ENCODE data around the gene TMEM129.

Gene TMEM129

DNA sequence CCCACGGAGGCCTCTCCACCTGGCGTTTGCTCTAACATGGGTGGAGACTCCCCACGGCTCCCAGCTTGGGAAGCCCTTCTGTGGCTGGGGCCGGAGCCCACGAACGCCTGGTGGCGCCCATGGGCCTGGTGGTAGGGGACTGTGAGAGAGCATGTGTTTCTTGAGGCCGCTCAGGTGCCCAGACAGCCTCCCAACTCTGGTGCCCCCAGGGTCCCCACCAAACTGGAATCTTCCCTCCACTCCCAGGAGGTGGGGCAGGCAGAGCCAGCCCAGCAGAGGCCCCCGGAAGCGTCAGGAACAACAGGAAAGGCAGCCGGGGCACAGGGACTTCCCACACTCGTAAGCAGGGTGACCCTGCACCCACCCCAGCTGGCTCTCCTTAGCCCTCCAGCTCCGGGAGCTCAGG, 38.7 kb upstream of the TMEM129 start:
- H3K27me3 ChIP-seq (replicated peaks; ENCODE audit: control insufficient read depth, insufficient read depth, low read length), result no peaks in the 10 kb centered on the region; the same call in 1 of the 2 replicates
- no peak for DNase-seq (ENCODE audit: extremely low read depth, insufficient read length)
- no peaks in the 10 kb centered on the region for H3K36me3 ChIP-seq (ENCODE audit: control insufficient read depth, insufficient read depth, low read length)
- TF ChIP-seq, protein P1, sequence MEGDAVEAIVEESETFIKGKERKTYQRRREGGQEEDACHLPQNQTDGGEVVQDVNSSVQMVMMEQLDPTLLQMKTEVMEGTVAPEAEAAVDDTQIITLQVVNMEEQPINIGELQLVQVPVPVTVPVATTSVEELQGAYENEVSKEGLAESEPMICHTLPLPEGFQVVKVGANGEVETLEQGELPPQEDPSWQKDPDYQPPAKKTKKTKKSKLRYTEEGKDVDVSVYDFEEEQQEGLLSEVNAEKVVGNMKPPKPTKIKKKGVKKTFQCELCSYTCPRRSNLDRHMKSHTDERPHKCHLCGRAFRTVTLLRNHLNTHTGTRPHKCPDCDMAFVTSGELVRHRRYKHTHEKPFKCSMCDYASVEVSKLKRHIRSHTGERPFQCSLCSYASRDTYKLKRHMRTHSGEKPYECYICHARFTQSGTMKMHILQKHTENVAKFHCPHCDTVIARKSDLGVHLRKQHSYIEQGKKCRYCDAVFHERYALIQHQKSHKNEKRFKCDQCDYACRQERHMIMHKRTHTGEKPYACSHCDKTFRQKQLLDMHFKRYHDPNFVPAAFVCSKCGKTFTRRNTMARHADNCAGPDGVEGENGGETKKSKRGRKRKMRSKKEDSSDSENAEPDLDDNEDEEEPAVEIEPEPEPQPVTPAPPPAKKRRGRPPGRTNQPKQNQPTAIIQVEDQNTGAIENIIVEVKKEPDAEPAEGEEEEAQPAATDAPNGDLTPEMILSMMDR (IDR thresholded peaks at IDR 0.05; ENCODE audit: insufficient read depth, low read length, poor library complexity, severe bottlenecking), result peak; percentile 23
- H3K4me3 ChIP-seq (replicated peaks; ENCODE audit: low read depth, low read length), result no peak overlapping the region

GRCh38 chr4:1759170-1759817, 38.2 kb upstream of the TMEM129 start:
- Histone ChIP-seq H3K27me3 (replicated peaks; ENCODE audit: control insufficient read depth, insufficient read depth, low read length) (no peaks in the 10 kb centered on the region; the same call in 1 of the 2 replicates), H3K4me3 (replicated peaks; ENCODE audit: low read depth, low read length) (no peak overlapping the region), H3K36me3 (ENCODE audit: control insufficient read depth, insufficient read depth, low read length) (no peaks in the 10 kb centered on the region)
- TF ChIP-seq, protein P1 (IDR thresholded peaks at IDR 0.05; ENCODE audit: insufficient read depth, low read length, poor library complexity, severe bottlenecking), result no peak
- DNase-seq (ENCODE audit: extremely low read depth, insufficient read length), result no peak

GRCh38 chr4:1758306-1759121, 37.4 kb upstream of the TMEM129 start:
- Histone ChIP-seq H3K4me3 (replicated peaks; ENCODE audit: low read depth, low read length) (no peak overlapping the region), H3K27me3 (replicated peaks; ENCODE audit: control insufficient read depth, insufficient read depth, low read length) (no peaks in the 10 kb centered on the region; the same call in 1 of the 2 replicates), H3K36me3 (ENCODE audit: control insufficient read depth, insufficient read depth, low read length) (no peaks in the 10 kb centered on the region)
- TF ChIP-seq, protein P1 (IDR thresholded peaks at IDR 0.05; ENCODE audit: insufficient read depth, low read length, poor library complexity, severe bottlenecking), result no peak
- DNase-seq (ENCODE audit: extremely low read depth, insufficient read length), result no peak

DNA sequence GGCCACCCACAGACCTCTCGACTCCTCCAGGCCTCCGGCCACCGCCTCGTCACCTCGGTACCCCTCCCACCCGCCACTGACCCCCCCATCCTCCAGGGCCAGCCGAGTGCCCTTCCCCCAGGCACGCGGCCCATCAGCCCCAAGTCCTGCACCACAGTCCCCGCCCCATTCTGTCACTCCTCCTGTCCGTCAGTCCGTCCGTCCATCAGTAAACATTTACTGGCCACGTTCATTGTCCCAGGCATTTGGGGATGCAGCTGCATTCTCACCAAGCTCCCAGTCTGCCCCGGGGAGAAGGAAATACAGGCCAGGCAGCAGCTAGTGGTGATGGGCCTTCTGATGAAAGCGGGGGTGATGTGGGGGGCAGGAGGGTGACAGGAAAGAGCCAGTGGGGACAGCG, 36.7 kb upstream of the TMEM129 start:
- DNase-seq (ENCODE audit: extremely low read depth, insufficient read length), result no peak
- Histone ChIP-seq H3K27me3 (replicated peaks; ENCODE audit: control insufficient read depth, insufficient read depth, low read length) (no peaks in the 10 kb centered on the region; the same call in 1 of the 2 replicates), H3K4me3 (replicated peaks; ENCODE audit: low read depth, low read length) (no peak overlapping the region), H3K36me3 (ENCODE audit: control insufficient read depth, insufficient read depth, low read length) (no peaks in the 10 kb centered on the region)
- TF ChIP-seq, protein P1 (IDR thresholded peaks at IDR 0.05; ENCODE audit: insufficient read depth, low read length, poor library complexity, severe bottlenecking), result no peak

DNA sequence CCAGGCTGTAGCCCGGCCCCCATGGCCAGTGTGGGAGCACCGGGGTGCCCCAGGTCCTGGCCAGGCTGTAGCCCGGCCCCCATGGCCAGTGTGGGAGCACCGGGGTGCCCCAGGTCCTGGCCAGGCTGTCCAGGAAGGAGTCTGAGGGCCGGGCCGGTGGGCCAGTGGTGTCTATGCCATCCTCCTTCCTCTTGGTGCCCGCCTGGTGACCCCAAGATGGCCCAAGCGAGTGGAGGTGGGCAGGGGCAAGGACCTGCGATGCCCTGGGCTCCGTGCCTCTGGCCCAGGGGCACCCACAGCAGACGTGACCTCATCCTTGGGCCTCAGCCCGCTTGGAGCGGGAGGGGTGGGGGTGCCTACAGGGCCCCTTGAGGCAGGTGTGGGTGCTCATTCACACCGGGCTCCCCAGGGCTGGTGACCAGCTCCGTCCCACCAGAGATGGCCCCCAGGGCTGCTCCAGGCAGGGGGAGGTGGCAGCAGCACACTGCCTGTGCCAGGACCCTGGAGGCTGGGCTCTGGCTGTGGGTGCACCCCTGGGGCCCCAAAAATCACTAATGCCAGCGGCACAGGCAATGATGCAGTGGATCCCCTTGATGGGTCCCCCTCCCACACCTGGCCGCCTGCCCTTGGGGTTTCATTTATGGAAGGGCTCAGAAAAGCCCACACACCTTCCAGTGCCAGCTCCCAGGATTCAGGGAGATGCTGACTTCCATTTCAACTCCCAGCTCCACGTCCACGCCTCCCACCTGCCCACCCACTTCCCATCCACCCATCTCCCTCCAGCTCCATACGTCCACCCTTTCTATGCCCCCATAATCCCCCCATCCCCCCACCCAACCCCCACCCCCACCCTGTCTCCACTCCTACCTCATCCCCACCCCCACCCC, 36.0 kb upstream of the TMEM129 start:
- Histone ChIP-seq H3K4me3 (replicated peaks; ENCODE audit: low read depth, low read length) (no peak overlapping the region), H3K36me3 (ENCODE audit: control insufficient read depth, insufficient read depth, low read length) (no peaks in the 10 kb centered on the region), H3K27me3 (replicated peaks; ENCODE audit: control insufficient read depth, insufficient read depth, low read length) (no peaks in the 10 kb centered on the region; the same call in 1 of the 2 replicates)
- TF ChIP-seq, protein P1 (IDR thresholded peaks at IDR 0.05; ENCODE audit: insufficient read depth, low read length, poor library complexity, severe bottlenecking), result no peak
- DNase-seq (ENCODE audit: extremely low read depth, insufficient read length), result no peak

Data from GM06990 (cell line).